AG09309 (cell line): Measurements from ENCODE around the gene DYNLT2B.

Source experiments
- DNase-seq: peaks from one replicate; pipeline ENCODE4 v3.0.0-alpha.2; 2010; ENCODE audit warnings: low read depth
- H3K4me3 ChIP-seq: 2 replicates; pipeline ENCODE4 v1.5.1; 2011; ENCODE audit warnings: mild to moderate bottlenecking, low read depth, low read length, moderate library complexity; ENCODE audit not compliant: control insufficient read depth
- CTCF ChIP-seq: IDR thresholded peaks from 2 replicates; pipeline ENCODE4 v1.5.1; 2011; ENCODE audit warnings: mild to moderate bottlenecking, low read depth, low read length, inconsistent platforms; ENCODE audit not compliant: insufficient read depth, control insufficient read depth; ENCODE audit errors: missing control alignments

DYNLT2B gene

GRCh38 chr3:196274585-196274984 lies 43.5 kb downstream of the DYNLT2B start:
- TF ChIP-seq CTCF: no peak
- no peak overlapping the region for H3K4me3 ChIP-seq
- DNase-seq: no peak

- no peak overlapping the region for H3K4me3 ChIP-seq
- DNase-seq: no peak
- TF ChIP-seq CTCF: no peak
Observed at GRCh38 chr3:196273655-196274054, 44.4 kb downstream of the DYNLT2B start.

GRCh38 chr3:196272826-196273225 lies 45.2 kb downstream of the DYNLT2B start:
- DNase-seq: no peak
- no peak for TF ChIP-seq CTCF
- no peak overlapping the region for H3K4me3 ChIP-seq

GRCh38 chr3:196270499-196270898 lies 47.5 kb downstream of the DYNLT2B start:
- TF ChIP-seq CTCF: no peak

GRCh38 chr3:196268284-196269163 lies 49.5 kb downstream of the DYNLT2B start:
- TF ChIP-seq CTCF: no peak
- no peak for DNase-seq
- H3K4me3 ChIP-seq: no peak overlapping the region

More at GRCh38 chr3:196270499-196270898, 47.5 kb downstream of the DYNLT2B start:
- no peak for DNase-seq
- H3K4me3 ChIP-seq: no peak overlapping the region

- TF ChIP-seq CTCF: no peak
- H3K4me3 ChIP-seq: no peak overlapping the region
- DNase-seq: no peak
Observed at GRCh38 chr3:196263819-196264218, 54.2 kb downstream of the DYNLT2B start.

GRCh38 chr3:196260784-196261183 lies 57.3 kb downstream of the DYNLT2B start:
- TF ChIP-seq CTCF: no peak
- DNase-seq: no peak
- no peak overlapping the region for H3K4me3 ChIP-seq
